ENCODE results near the gene HEMGN. TPM values are rescaled to one million over a fixed set of nuclear protein-coding genes. Genes with fewer than 3 reads are reported as not detected.

The HEMGN gene
- total RNA-seq, 4 donors from 2014 or later = not detected

GRCh38 chr9:97903177-97903576, 34.8 kb downstream of the HEMGN start:
- no peak overlapping the region for H3K27ac ChIP-seq
- H3K36me3 ChIP-seq = peaks cover 0 to 12% (median 2%) of the 10 kb centered on the region in 4 donors
- TF ChIP-seq POLR2A (IDR thresholded peaks at IDR 0.05) = no peak
- TF ChIP-seq EP300 (IDR thresholded peaks at IDR 0.05; ENCODE audit: low read depth) = no peak
- TF ChIP-seq, protein P1, sequence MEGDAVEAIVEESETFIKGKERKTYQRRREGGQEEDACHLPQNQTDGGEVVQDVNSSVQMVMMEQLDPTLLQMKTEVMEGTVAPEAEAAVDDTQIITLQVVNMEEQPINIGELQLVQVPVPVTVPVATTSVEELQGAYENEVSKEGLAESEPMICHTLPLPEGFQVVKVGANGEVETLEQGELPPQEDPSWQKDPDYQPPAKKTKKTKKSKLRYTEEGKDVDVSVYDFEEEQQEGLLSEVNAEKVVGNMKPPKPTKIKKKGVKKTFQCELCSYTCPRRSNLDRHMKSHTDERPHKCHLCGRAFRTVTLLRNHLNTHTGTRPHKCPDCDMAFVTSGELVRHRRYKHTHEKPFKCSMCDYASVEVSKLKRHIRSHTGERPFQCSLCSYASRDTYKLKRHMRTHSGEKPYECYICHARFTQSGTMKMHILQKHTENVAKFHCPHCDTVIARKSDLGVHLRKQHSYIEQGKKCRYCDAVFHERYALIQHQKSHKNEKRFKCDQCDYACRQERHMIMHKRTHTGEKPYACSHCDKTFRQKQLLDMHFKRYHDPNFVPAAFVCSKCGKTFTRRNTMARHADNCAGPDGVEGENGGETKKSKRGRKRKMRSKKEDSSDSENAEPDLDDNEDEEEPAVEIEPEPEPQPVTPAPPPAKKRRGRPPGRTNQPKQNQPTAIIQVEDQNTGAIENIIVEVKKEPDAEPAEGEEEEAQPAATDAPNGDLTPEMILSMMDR (IDR thresholded peaks at IDR 0.05) = no peak
- TF ChIP-seq POLR2AphosphoS5 (IDR thresholded peaks at IDR 0.05) = no peak
- 61 to 88% methylated on average over 1 of the region's 1 CpG for WGBS, 2 donors (ENCODE audit: low coverage in 1 of 2)
- no peaks in the 10 kb centered on the region for H3K27me3 ChIP-seq
- DNase-seq = no peak
- peaks cover 0 to 24% (median 4%) of the 10 kb centered on the region in 4 donors for H3K4me1 ChIP-seq
- intact Hi-C loops (cut with DNase I; ENCODE audit: low total_unique reads) (no loop called here), in situ Hi-C loops (cut with MboI; ENCODE audit: low pct_ligation_motif_present in 1 of 4, low pct_unique_long_range_greater_than_20kb in 1 of 4, low sequenced_read_pairs in 3 of 4) (loop anchor here (5.0 to 25.0 kb wide), 3 partner anchors 134 to 359 kb away; partner anchors contain the start of gene TBC1D2 (in 2 of the 4))
- H3K4me3 ChIP-seq = no peak overlapping the region
- H3K9me3 ChIP-seq = no peaks in the 10 kb centered on the region

DNA sequence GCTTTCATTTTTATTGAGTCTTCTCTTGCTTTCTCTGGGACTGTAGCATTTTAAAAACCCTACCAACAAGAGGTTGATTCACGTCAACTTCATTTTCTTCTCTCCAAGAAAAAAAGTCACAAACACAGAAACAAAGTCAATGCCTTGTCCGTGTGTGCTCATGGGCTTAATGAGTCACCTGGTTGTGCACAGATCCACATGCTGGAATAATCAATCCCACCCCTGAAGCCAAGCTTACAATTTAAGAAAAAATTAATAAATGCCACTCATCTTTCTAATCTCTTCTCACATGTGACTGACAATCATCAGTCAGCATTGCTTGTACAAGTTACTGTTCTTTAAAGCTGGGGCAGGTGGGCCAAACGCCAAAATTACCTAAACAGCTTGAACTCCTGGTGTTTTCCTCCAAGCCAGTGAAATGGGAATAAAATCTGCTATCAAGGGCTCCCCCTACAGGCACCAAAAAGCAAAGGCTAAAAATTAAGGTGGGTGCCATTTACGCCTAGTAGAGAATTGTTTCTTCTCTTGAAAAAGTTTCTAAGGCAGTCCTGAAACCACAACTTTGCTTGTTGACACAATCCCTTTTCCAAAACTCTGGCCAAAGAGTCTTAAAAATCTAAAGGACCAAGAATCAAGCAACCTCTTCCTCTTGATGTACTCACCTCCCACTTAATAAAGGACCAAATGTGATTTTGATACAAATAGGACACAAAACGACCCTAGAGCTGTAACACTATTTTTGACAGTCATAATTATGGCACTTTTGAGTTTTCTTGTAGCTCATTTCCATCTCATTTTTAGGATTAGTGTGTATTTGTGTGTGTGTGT, 37.0 kb downstream of the HEMGN start:
- in situ Hi-C loops (cut with MboI; ENCODE audit: low pct_ligation_motif_present in 1 of 4, low pct_unique_long_range_greater_than_20kb in 1 of 4, low sequenced_read_pairs in 3 of 4) = loop anchor here (5.0 to 25.0 kb wide), 3 partner anchors 136 to 361 kb away; partner anchors contain the start of gene TBC1D2 (in 2 of the 4)
- Histone ChIP-seq H3K4me1 (peaks cover 0 to 6% (median 0%) of the 10 kb centered on the region in 4 donors), H3K4me3 (no peak overlapping the region), H3K9me3 (no peaks in the 10 kb centered on the region), H3K27me3 (no peaks in the 10 kb centered on the region), H3K36me3 (peaks cover 0 to 12% (median 2%) of the 10 kb centered on the region in 4 donors), H3K27ac (no peak overlapping the region)
- 32 to 41% methylated on average over 4 to 5 of the region's 5 CpGs for WGBS, 2 donors (ENCODE audit: low coverage in 1 of 2)
- no peak for TF ChIP-seq POLR2A (IDR thresholded peaks at IDR 0.05)
- TF ChIP-seq, protein P1 (IDR thresholded peaks at IDR 0.05) = peak; percentile 67 to 76 (median 72)
- DNase-seq = no peak
- intact Hi-C loops (cut with DNase I; ENCODE audit: low total_unique reads) = loop anchor here (2.0 kb wide), 1 partner anchor 190 kb away; no protein-coding TSS in a partner anchor

DNA sequence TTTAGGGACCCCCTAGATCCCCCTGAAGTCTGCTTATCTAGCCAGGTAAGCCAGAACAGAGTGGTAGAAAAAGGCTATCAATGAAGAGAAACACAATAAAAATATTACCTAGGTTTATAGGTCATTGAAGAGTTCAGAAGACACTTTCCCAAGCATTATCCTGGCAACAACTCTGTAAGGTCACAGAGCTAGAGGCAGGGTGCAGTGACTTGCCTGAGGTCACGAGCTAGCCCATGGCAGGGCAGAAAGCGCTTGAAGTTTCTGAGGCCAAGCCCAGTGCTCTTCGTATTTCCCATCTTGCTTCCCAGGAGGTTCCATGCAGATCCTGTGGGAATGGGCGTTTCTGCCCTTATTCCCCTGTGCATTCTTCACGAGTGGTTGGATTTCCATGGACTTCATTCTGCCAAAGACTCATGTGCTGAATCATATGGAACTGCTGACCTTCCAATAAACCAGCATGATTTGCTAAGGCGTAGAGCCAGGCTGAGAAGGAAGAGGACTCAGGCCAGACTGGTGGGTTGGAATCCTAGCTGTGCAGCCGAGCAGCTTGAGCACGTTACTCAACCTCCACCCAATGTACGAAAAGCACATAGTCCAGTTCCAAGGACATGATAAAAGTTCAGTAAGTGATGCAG, 37.8 kb downstream of the HEMGN start:
- Histone ChIP-seq H3K36me3 (peaks cover 0 to 12% (median 2%) of the 10 kb centered on the region in 4 donors), H3K27ac (no peak overlapping the region), H3K4me3 (no peak overlapping the region), H3K4me1 (no peaks in the 10 kb centered on the region), H3K27me3 (no peaks in the 10 kb centered on the region), H3K9me3 (no peaks in the 10 kb centered on the region)
- in situ Hi-C loops (cut with MboI; ENCODE audit: low pct_ligation_motif_present in 1 of 4, low pct_unique_long_range_greater_than_20kb in 1 of 4, low sequenced_read_pairs in 3 of 4) (loop anchor here (5.0 to 25.0 kb wide), 3 partner anchors 137 to 362 kb away; partner anchors contain the start of gene TBC1D2 (in 2 of the 4)), intact Hi-C loops (cut with DNase I; ENCODE audit: low total_unique reads) (loop anchor here (2.0 kb wide), 1 partner anchor 189 kb away; no protein-coding TSS in a partner anchor)
- WGBS, 2 donors (ENCODE audit: low coverage in 1 of 2) = 84 to 96% methylated on average over 5 to 9 of the region's 9 CpGs
- TF ChIP-seq POLR2A (IDR thresholded peaks at IDR 0.05) (no peak), EP300 (IDR thresholded peaks at IDR 0.05; ENCODE audit: low read depth) (no peak), POLR2AphosphoS5 (IDR thresholded peaks at IDR 0.05) (no peak)
- TF ChIP-seq, protein P1 (IDR thresholded peaks at IDR 0.05) = no peak
- DNase-seq = no peak

DNA sequence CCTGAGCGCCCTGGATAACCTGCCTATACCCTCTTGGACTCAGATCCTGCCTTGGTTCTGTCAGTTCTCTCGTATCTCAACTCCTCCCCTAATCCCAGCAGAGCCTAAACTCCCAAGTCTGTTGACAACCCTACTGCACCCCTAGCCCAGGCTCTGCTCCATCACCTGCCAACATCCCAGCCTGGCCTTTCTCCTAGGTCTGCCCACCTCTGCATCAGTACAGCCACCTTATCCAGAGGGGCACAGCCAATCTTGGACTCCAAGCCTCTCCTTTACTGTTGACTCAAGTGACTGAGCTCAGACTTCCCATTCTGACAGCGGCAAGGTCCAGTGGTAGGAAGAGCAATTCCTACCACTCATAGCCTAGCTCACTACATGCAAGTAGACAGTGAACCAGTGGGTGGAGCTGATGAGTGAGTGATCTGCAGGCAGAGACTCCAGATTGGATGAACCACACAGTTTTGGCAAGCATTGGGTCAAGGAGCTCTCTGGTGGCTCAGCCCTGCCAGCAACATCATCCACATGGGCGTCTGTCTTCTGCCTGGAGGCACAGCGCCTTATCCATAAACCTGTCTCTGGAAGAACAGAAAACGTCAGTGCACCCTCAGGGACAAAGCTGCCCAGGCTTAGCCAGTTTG, 42.2 kb downstream of the HEMGN start:
- in situ Hi-C loops (cut with MboI; ENCODE audit: low pct_ligation_motif_present in 1 of 4, low pct_unique_long_range_greater_than_20kb in 1 of 4, low sequenced_read_pairs in 3 of 4) = loop anchor here in 2 of 4 donors (5.0 to 10.0 kb wide), 2 partner anchors 181 to 184 kb away; no protein-coding TSS in a partner anchor

More for the DNA sequence above, 42.2 kb downstream of the HEMGN start:
- no peak for TF ChIP-seq POLR2AphosphoS5 (IDR thresholded peaks at IDR 0.05)
- TF ChIP-seq, protein P1 (IDR thresholded peaks at IDR 0.05) = no peak
- no peak for TF ChIP-seq EP300 (IDR thresholded peaks at IDR 0.05; ENCODE audit: low read depth)
- no peak for TF ChIP-seq POLR2A (IDR thresholded peaks at IDR 0.05)
- Histone ChIP-seq H3K4me1 (no peaks in the 10 kb centered on the region), H3K27me3 (no peaks in the 10 kb centered on the region), H3K27ac (no peak overlapping the region), H3K4me3 (no peak overlapping the region), H3K36me3 (no peaks in the 10 kb centered on the region), H3K9me3 (peaks cover 0 to 5% of the 10 kb centered on the region in 2 donors)
- intact Hi-C loops (cut with DNase I; ENCODE audit: low total_unique reads) = no loop called here
- 83 to 89% methylated on average over 3 to 6 of the region's 6 CpGs for WGBS, 2 donors (ENCODE audit: low coverage in 1 of 2)
- no peak for DNase-seq
